A549 (cell line): Measurements from ENCODE around the gene STX16.

Experiments
- CEBPB ChIP-seq, 2 experiments: fragments of >200 bp in 1 of 2; sonication (Bioruptor Twin) in 1 of 2; formaldehyde crosslinking in 1 of 2; IDR thresholded peaks; 2 replicates each; pipeline ENCODE4 v1.6.1; 2012 to 2016
- CTCF ChIP-seq: fragments of >200 bp; sonication (Bioruptor Twin); formaldehyde crosslinking; IDR thresholded peaks from 3 replicates; pipeline ENCODE4 v1.5.1; 2016
- EP300 ChIP-seq, 2 experiments: fragments of >200 bp; sonication (Bioruptor Twin); formaldehyde crosslinking; IDR thresholded peaks; 2 replicates in 1 of 2; 3 replicates in 1 of 2; pipeline ENCODE4 v1.6.1; 2016 to 2017
- HEYL ChIP-seq: fragments of 250-450 bp; sonication (Bioruptor Pico); IDR thresholded peaks from 2 replicates; pipeline ENCODE4 v1.8.0; 2021; ENCODE audit warnings: mild to moderate bottlenecking, moderate library complexity
- JUN ChIP-seq, 2 experiments: fragments of >200 bp; sonication (Bioruptor Twin); formaldehyde crosslinking; IDR thresholded peaks; 2 replicates in 1 of 2; 3 replicates in 1 of 2; pipeline ENCODE4 v1.6.1; 2016 to 2017
- MAX ChIP-seq: IDR thresholded peaks from 2 replicates; pipeline ENCODE4 v1.6.1; 2012
- NFE2L2 ChIP-seq: fragments of 150-350 bp; conservative IDR thresholded peaks from 2 replicates; pipeline ENCODE4 v1.6.1; 2014; ENCODE audit warnings: low read length
- POLR2A ChIP-seq: IDR thresholded peaks from 2 replicates; pipeline ENCODE4 v1.6.1; 2012; ENCODE audit warnings: mild to moderate bottlenecking, low read length
- POLR2AphosphoS2 ChIP-seq: conservative IDR thresholded peaks from 2 replicates; pipeline ENCODE4 v1.6.1; 2012; ENCODE audit warnings: low read length, improper control_type of control experiment, inconsistent platforms
- RAD21 ChIP-seq, 2 experiments: fragments of >200 bp in 1 of 2; sonication (Bioruptor Twin) in 1 of 2; formaldehyde crosslinking in 1 of 2; IDR thresholded peaks in 1 of 2; conservative IDR thresholded peaks in 1 of 2; 2 replicates in 1 of 2; 3 replicates in 1 of 2; pipeline ENCODE4 v1.6.1; 2012 to 2018; ENCODE audit warnings: inconsistent platforms in 1 of 2
- REST ChIP-seq: fragments of 200-600 bp; sonication (generic); IDR thresholded peaks from 2 replicates; pipeline ENCODE4 v1.6.1; 2016; ENCODE audit warnings: antibody characterized with exemption, mild to moderate bottlenecking, moderate library complexity
- RNF2 ChIP-seq: fragments of 200-600 bp; sonication (generic); IDR thresholded peaks from 2 replicates; pipeline ENCODE4 v1.6.1; 2016; ENCODE audit warnings: low read depth, mild to moderate bottlenecking, antibody characterized with exemption, moderate library complexity, borderline replicate concordance
- USF2 ChIP-seq: fragments of 450-650 bp; IDR thresholded peaks from 2 replicates; pipeline ENCODE4 v1.6.1; 2014; ENCODE audit warnings: antibody characterized with exemption

GRCh38 chr20:58708246-58708931, 57.3 kb downstream of the STX16 start:
- TF ChIP-seq CTCF (no peak), POLR2A (no peak), CEBPB (IDR thresholded peaks at IDR 0.05) (no peak), POLR2AphosphoS2 (no peak), MAX (no peak), RAD21 (conservative IDR thresholded peaks at IDR 0.05 in 1 of 2, IDR thresholded peaks at IDR 0.05 in 1 of 2) (no peak), NFE2L2 (no peak), JUN (IDR thresholded peaks at IDR 0.05) (no peak), USF2 (no peak), HEYL (CRISPR knock-in tag) (no peak), EP300 (IDR thresholded peaks at IDR 0.05) (no peak), REST (no peak), RNF2 (no peak)
